RWPE1 (cell line): ENCODE results near the gene CLEC12A.
"Not testable (repeated sequence)": the region's sequence is repeated elsewhere in the genome, so short reads cannot be mapped to it uniquely, and the experiment has no call there.

ENCODE experiments used
- CTCF ChIA-PET: fragments of 350-600 bp; sonication (Branson Sonifier 250); formaldehyde crosslinking; extraction: SDS; loops from one replicate; lab custom pipeline; 2021; lab: Yijun Ruan, JAX
- POLR2A ChIA-PET: fragments of 400-600 bp; formaldehyde crosslinking; extraction: SDS; loops from one replicate; lab custom pipeline; 2020; ENCODE audit warnings: antibody characterized with exemption; ENCODE audit not compliant: low non-redundant PET; lab: Yijun Ruan, JAX
- DNase-seq: peaks from one replicate; pipeline ENCODE4 v3.0.0; 2012; ENCODE audit warnings: low spot score
- H3K27ac ChIP-seq: fragments of 450-650 bp; 2 replicates; pipeline ENCODE4 v1.5.1; 2017
- CTCF ChIP-seq: fragments of 450-650 bp; conservative IDR thresholded peaks from 2 replicates; pipeline ENCODE4 v1.5.1; 2017; ENCODE audit warnings: low read depth, mild to moderate bottlenecking

CLEC12A gene

GRCh38 chr12:9975614-9976013 lies 4.4 kb downstream of the CLEC12A start:
- ChIA-PET POLR2A (no interaction called here), CTCF (interaction anchor here (0.7 to 1.1 kb wide), 2 partner anchors 162 to 1431 kb away, joined by 3 to 5 read pairs; no protein-coding TSS in a partner anchor)
- no peak for TF ChIP-seq CTCF
- H3K27ac ChIP-seq = no peak overlapping the region
- DNase-seq = no peak

- CTCF ChIA-PET = interaction anchor here (1.1 kb wide), 1 partner anchor 163 kb away, joined by 5 read pairs; no protein-coding TSS in a partner anchor
- DNase-seq, H3K27ac ChIP-seq, POLR2A ChIA-PET: not testable (repeated sequence)
Measured at GRCh38 chr12:9976626-9977025, 5.4 kb downstream of the CLEC12A start.

- ChIA-PET POLR2A (no interaction called here), CTCF (interaction anchor here (0.7 kb wide), 1 partner anchor 600 kb away, joined by 3 read pairs; no protein-coding TSS in a partner anchor)
- no peak overlapping the region for H3K27ac ChIP-seq
- no peak for DNase-seq
- TF ChIP-seq CTCF = no peak
Measured at GRCh38 chr12:9977916-9978315, 6.7 kb downstream of the CLEC12A start.

- ChIA-PET CTCF (interaction anchor here (0.6 kb wide), 1 partner anchor 1192 kb away, joined by 5 read pairs; no protein-coding TSS in a partner anchor), POLR2A (no interaction called here)
- DNase-seq = no peak
- no peak overlapping the region for H3K27ac ChIP-seq
- TF ChIP-seq CTCF = no peak
Measured at GRCh38 chr12:9980126-9980525, 8.9 kb downstream of the CLEC12A start.

GRCh38 chr12:9991876-9992275 lies 20.7 kb downstream of the CLEC12A start:
- no peak for TF ChIP-seq CTCF
- no peak for DNase-seq
- POLR2A ChIA-PET = no interaction called here
- no peak overlapping the region for H3K27ac ChIP-seq
- CTCF ChIA-PET = no interaction called here

- TF ChIP-seq CTCF = no peak
- no peak overlapping the region for H3K27ac ChIP-seq
- CTCF ChIA-PET = no interaction called here
- DNase-seq = no peak
- POLR2A ChIA-PET = no interaction called here
Measured at GRCh38 chr12:9992296-9992695, 21.1 kb downstream of the CLEC12A start.

- no peak for TF ChIP-seq CTCF
- ChIA-PET CTCF (interaction anchor here (0.7 kb wide), 1 partner anchor 12 kb away, joined by 3 read pairs; no protein-coding TSS in a partner anchor), POLR2A (no interaction called here)
- DNase-seq = no peak
- H3K27ac ChIP-seq = no peak within 1 kb of the TSS
Measured at GRCh38 chr12:9999016-9999415, 27.8 kb downstream of the CLEC12A start, which contains the start of gene CLEC1B. Gene CLEC1B, minus strand, starts transcription at chr12:9999121. Its CDS starts 21 bp downstream, at chr12:9999100.
